ENCODE results near the gene ABI2.
A peak's percentile ranks its signal among the peaks of the same experiment; 100 is the strongest.
"Not testable (repeated sequence)": the region's sequence is repeated elsewhere in the genome, so short reads cannot be mapped to it uniquely, and the experiment has no call there.

ABI2 gene

GRCh38 chr2:203418271-203418670 lies 90.1 kb downstream of the ABI2 start:
- Histone ChIP-seq H3K27me3 (replicated peaks) (no peaks in the 10 kb centered on the region), H3K4me3 (ENCODE audit: low read depth, low read length) (no peak overlapping the region), H3K36me3 (replicated peaks) (peaks cover 9% of the 10 kb centered on the region), H3K27ac (no peak overlapping the region)
- TF ChIP-seq CTCF (IDR thresholded peaks at IDR 0.05; ENCODE audit: low read depth, low read length, missing control alignments): no peak
- in situ Hi-C loops (cut with HindIII; ENCODE audit: low pct_ligation_motif_present, low sequenced_read_pairs): no loop called here
- no peak for DNase-seq

GRCh38 chr2:203427061-203427460 lies 98.9 kb downstream of the ABI2 start:
- in situ Hi-C loops (cut with HindIII; ENCODE audit: low pct_ligation_motif_present, low sequenced_read_pairs): no loop called here
- no peak overlapping the region for H3K4me3 ChIP-seq (ENCODE audit: low read depth, low read length)
- peak overlapping the region; percentile 38 for H3K27ac ChIP-seq
- no peaks in the 10 kb centered on the region for H3K27me3 ChIP-seq (replicated peaks)
- H3K36me3 ChIP-seq (replicated peaks): peaks cover 10% of the 10 kb centered on the region
- TF ChIP-seq CTCF (IDR thresholded peaks at IDR 0.05; ENCODE audit: low read depth, low read length, missing control alignments): no peak
- DNase-seq: peak; percentile 40

GRCh38 chr2:203429643-203430042 lies 101.4 kb downstream of the ABI2 start:
- H3K4me3 ChIP-seq (ENCODE audit: low read depth, low read length); H3K27ac ChIP-seq; in situ Hi-C loops (cut with HindIII; ENCODE audit: low pct_ligation_motif_present, low sequenced_read_pairs); H3K27me3 ChIP-seq (replicated peaks); DNase-seq: not testable (repeated sequence)
- H3K36me3 ChIP-seq (replicated peaks): peaks cover 12% of the 10 kb centered on the region

GRCh38 chr2:203431391-203432185 lies 103.4 kb downstream of the ABI2 start:
- H3K36me3 ChIP-seq (replicated peaks): peaks cover 20% of the 10 kb centered on the region
- no peak for TF ChIP-seq CTCF (IDR thresholded peaks at IDR 0.05; ENCODE audit: low read depth, low read length, missing control alignments)
- H3K4me3 ChIP-seq (ENCODE audit: low read depth, low read length): no peak overlapping the region
- no peak overlapping the region for H3K27ac ChIP-seq
- DNase-seq: no peak
- no peaks in the 10 kb centered on the region for H3K27me3 ChIP-seq (replicated peaks)
- in situ Hi-C loops (cut with HindIII; ENCODE audit: low pct_ligation_motif_present, low sequenced_read_pairs): no loop called here

GRCh38 chr2:203432811-203433210 lies 104.6 kb downstream of the ABI2 start:
- no peak for TF ChIP-seq CTCF (IDR thresholded peaks at IDR 0.05; ENCODE audit: low read depth, low read length, missing control alignments)
- Histone ChIP-seq H3K27ac (no peak overlapping the region), H3K36me3 (replicated peaks) (peaks cover 18% of the 10 kb centered on the region), H3K4me3 (ENCODE audit: low read depth, low read length) (no peak overlapping the region), H3K27me3 (replicated peaks) (no peaks in the 10 kb centered on the region)
- no peak for DNase-seq
- in situ Hi-C loops (cut with HindIII; ENCODE audit: low pct_ligation_motif_present, low sequenced_read_pairs): no loop called here

GRCh38 chr2:203436496-203436895 lies 108.3 kb downstream of the ABI2 start:
- H3K4me3 ChIP-seq (ENCODE audit: low read depth, low read length): no peak overlapping the region
- no peak for DNase-seq
- in situ Hi-C loops (cut with HindIII; ENCODE audit: low pct_ligation_motif_present, low sequenced_read_pairs): no loop called here
- no peak overlapping the region for H3K27ac ChIP-seq
- H3K36me3 ChIP-seq (replicated peaks): peaks cover 36% of the 10 kb centered on the region
- H3K27me3 ChIP-seq (replicated peaks): no peaks in the 10 kb centered on the region
- no peak for TF ChIP-seq CTCF (IDR thresholded peaks at IDR 0.05; ENCODE audit: low read depth, low read length, missing control alignments)

All from brain microvascular endothelial cell (primary cell).